GM19463 (cell line): ENCODE measurements around the gene SLC33A1.

Experiments
- ATAC-seq: cut with Tn5 transposase; IDR thresholded peaks from one replicate; pipeline ENCODE4 v1.9.1; 2021; ENCODE audit warnings: mild to moderate bottlenecking, moderate library complexity; ENCODE audit not compliant: unreplicated experiment

Gene SLC33A1

GRCh38 chr3:155792532-155792931 is 61.7 kb downstream of the SLC33A1 start:
- ATAC-seq = no peak

GRCh38 chr3:155791190-155791589 is 63.0 kb downstream of the SLC33A1 start:
- ATAC-seq = no peak

GRCh38 chr3:155790272-155790925 is 63.8 kb downstream of the SLC33A1 start:
- no peak for ATAC-seq

- ATAC-seq = no peak
Measured at GRCh38 chr3:155785662-155786295, 68.4 kb downstream of the SLC33A1 start.

GRCh38 chr3:155782390-155782953 is 71.8 kb downstream of the SLC33A1 start:
- ATAC-seq = no peak

- ATAC-seq = no peak
Measured at GRCh38 chr3:155780291-155780690, 73.9 kb downstream of the SLC33A1 start.

- ATAC-seq = no peak
Measured at GRCh38 chr3:155778462-155778861, 75.8 kb downstream of the SLC33A1 start.

GRCh38 chr3:155772801-155773200 is 81.4 kb downstream of the SLC33A1 start:
- ATAC-seq = no peak

GRCh38 chr3:155771126-155771525 is 83.1 kb downstream of the SLC33A1 start:
- no peak for ATAC-seq
